H54 (cell line): ENCODE data around the gene TNS3.

Source experiments
- DNase-seq: peaks from one replicate; pipeline ENCODE4 v3.0.0; 2011; ENCODE audit warnings: low spot score, mixed read lengths; ENCODE audit not compliant: insufficient read length
- FAIRE-seq: peaks from 3 replicates; lab custom pipeline; 2011; peaks lifted over from hg19 to GRCh38; lab: Jason Lieb, UNC
- POLR2A ChIP-seq: IDR thresholded peaks from 2 replicates; pipeline ENCODE4 v1.6.1; 2011; ENCODE audit warnings: low read depth, mild to moderate bottlenecking, low read length

Gene TNS3

DNA sequence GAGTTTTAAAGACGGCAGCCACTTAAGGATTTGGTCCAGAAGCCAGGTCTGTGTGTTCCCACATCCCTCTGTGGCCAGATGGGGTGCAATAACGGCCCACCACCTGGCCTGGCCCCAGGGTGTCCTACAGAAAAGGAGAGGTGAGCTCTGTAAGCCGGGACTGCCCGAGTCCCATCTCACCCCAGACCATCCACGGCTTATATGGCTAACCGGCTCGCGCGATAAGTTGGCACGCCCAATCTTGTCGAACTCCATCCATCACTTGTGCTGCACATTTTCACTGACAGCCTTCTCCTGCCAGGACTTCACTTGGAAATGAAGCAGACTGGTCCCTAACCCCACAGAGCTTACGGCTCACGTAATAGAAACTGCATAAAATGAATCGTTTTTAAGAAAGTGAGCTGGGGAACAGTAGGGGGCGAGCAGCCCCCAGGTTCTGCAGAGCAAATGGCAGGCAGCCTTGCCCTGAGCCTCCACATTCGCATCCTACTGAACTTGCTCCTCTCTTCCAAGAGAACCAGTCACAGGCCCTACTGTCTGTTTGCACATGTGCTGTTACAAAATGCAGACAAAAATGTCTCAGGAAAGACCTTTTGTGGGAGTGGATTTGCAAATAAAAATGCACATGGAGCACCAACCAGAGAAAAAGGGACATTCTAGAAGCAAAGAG is 98.2 kb downstream of the TNS3 start:
- no peak for FAIRE-seq
- no peak for TF ChIP-seq POLR2A
- no peak for DNase-seq

DNA sequence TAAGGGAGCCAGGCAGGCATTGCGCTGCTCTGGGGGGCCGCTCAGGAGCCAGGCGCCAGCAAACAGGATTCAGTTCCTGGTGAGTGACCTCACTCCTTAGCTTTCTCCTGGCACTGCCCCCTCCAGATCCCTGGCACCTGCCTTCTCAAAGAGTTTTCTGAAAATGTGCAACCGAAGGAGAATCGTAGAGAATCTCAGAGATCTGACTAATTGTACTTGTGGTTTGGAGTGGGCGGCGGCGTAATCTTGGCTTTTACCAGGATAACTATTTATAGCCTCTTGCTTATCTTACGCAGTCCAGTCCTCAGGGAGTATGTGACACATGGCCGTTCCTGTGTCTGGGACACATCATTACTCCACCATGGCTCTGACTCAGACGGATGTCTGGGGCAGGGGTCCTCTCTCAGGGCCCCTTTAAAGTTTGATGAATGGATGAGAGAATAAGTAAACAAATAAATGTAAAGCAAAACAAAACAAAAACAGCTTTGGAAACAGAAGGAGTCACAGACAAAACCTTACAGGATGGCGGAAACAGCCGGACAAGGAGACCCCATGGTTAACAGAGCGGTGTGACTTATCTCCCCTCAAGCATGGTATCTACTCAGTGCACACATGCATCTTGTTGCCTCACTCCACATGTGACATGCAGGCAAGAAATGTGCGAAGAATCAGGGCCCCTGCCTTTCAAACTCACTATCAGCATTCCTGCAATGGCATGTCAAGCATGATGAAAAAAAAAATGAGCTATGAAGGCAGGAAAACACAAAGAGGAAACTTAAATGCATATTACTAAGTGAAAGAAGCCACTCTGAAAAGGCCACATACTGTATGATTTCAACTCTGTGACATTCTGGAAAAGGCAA is 99.7 kb downstream of the TNS3 start:
- TF ChIP-seq POLR2A: no peak
- DNase-seq (peak; percentile 95), FAIRE-seq (peak; percentile 30)

DNA sequence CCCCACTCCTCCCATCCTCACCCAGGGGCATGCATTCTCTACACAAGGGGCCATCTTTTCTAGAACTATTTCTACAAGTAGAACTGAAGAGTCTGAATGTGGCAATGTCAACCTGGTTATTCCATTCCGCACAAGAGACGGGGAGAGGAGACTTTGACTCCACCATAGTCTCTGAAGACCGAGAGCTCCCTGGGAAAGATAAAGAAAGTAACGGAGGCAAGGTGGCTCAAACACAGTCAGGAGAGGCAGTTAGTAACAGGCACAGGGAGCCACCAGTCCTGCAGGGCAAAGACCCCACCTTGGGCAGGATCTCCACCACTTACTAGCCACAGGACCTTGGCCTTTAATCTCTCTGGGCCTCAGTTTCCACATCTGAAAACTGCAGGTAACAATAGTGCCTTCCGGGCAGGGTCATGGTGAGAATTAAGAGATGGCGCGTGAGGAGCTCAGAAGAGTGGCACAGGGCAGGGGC is 100.3 kb downstream of the TNS3 start:
- FAIRE-seq (no peak), DNase-seq (no peak)
- TF ChIP-seq POLR2A: no peak

DNA sequence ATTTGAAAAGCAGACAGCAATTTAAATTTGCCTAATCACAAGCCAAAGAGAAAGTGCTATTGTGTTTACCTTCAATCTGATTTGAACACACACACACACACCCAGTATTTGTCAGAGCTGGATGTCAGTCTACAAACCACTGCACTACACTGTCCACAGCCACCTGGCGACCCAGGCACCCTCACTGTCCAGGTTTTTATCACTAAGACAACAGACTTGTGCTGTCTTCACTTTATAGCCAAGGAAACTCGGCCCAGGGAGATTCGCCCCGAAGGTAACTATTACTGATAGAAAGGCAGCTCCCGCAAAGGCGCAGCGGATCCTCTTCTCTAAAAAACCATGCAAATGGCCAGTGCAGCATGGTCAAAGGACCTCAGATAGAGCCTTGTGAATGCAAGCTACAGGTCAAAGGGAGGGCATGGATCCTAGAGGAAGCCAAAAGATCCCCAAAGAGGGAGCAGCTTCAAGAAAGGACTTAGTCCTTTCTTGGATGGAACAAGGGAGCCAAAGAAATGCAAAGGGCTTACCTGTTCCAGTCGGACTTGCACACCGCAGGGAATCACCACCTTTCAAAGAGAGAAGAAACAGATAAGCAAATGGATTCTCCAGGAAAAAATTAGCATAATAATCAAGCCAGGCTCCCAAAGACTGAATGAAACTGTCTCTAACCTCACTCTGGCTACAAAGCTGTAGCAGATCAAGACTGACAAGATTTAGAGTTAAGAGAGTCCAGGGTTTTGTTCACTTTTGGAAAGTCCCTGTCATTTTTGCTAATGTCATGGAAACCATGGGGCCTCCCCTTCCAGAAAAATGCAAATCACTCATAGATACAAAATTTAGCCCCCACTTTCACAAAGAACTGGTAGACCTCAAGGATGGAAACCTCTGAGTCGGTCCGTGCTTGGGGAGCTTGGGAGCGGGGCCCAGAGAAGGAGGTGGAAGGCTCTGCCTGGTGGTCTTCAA is 101.1 kb downstream of the TNS3 start:
- no peak for TF ChIP-seq POLR2A
- FAIRE-seq: no peak
- DNase-seq: no peak

DNA sequence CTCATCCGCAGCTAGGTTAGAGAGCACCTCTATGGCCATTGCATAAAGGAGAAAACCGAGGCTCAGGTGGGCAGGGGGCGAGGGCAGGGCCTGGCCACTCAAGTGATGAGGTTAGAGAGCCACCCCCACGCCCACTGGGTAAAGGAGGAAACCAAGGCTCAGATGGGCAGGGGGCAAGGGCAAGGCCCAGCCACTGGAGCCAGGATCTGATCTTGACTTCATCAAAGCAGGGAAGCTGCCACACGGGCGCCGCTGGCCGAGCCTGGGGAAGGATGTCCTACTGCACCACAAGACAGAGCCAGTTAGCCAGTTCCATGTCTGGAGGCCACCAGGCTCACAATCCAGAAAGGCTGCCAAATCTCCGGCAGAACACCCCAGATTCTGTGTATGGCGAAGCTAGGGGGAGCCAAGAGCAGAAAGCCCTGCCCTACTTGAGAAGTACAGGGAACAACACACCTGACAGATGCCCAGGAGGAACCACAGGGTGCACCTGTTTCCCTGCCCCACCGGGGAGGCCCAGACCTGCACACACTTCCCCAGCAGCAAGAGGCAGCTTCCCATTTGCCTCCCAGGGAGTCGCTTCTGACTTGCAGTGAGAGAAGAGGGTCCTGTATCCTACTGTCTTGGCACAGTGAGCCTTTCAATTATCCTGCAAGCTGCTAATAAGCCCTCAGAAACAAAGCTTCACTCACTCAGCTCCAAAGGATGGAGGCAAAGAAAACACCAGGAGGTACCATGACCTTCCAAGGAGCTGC is 101.9 kb downstream of the TNS3 start:
- DNase-seq: no peak
- no peak for FAIRE-seq
- no peak for TF ChIP-seq POLR2A

DNA sequence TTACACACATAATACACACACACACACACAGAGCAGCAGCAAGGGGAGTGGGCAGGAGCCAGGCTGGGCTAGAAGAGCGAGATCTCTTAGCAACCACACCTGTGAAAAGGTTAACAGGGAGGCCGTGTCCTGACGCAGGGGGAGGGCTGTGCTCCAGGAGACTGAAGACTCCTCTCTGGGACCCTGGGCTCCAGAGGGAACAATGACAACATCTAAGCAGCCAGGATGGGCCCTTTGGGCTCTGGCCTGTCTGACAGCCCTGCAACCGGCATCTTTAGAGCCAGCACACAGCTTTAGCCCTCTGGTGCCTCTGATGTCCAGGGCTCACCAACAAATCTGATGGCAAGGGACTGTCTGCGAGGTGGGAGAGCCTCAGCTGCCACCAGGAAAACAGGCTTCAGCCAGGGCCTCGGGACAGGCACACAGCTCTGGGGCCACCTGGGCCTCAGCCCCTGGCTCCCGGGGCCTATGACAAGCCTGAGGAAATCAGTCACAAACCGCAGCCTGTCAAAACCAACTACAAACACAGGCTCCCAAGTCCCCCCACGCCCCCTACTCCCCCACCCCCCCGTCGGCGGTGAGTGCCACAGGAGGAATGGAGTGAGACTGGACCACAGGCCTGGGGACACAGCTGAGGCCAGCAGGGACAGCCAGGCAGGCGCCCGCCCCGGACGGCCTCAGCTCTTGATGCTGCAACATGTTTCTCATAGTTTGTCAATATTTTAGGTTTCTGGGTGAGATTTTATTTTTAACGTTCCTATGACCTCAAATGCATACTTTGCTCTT is 102.8 kb downstream of the TNS3 start:
- DNase-seq (no peak), FAIRE-seq (no peak)
- no peak for TF ChIP-seq POLR2A

DNA sequence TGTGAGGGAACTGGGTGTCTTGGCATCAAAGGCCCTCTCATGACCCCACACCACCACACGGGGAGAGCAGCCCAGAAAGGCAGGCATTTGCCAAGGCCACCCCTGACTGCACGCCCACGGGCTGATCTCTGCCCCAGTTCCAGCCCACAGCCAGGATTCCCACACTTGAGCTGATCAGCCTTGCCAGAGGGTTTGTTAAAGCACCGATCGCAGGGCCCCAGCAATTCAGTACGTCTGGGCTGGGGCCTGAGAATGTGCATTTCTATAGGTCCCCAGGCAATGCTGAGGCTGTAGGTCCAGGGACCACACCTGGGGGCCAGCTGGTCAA is 103.9 kb downstream of the TNS3 start:
- DNase-seq (no peak), FAIRE-seq (no peak)
- TF ChIP-seq POLR2A: no peak

DNA sequence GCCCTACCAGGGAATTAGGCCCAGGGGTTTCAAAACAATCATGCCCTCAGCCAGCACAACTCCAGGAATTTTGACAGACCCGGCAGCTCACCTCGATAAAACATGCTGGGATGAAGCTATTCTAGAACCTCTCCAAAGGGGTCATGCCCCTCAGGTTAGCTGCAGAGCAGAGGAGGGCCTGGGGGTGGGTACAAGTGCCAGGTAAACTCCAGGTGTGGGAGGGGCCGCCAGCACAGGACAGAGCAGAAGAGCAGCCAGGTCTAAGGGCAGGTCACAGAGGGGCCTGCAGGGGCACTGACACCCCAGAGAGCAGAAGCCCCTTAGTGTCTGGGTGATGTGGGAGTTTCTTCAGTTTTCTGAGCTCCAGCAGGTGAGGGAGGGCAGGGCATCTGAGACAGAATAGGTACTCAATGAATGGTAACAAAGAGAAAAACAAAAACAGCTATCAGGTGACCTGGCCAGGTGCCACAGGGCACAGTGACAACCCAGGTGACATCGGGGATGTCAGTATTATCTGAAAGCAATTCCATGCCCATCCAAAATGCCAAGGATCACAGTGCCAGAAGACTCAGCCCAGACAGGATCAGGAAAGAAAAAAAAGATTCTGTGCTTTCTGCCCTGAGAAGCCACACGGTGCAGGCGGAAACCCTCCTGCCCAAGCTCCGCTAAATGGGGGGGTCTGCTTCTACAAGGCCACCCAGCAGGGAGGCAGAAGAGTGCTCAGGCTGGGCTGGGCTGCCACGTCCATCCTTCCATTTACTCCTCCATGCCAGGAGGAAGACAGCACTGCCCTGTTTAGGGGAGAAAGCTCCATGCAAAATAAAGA is 104.5 kb downstream of the TNS3 start:
- FAIRE-seq: no peak
- TF ChIP-seq POLR2A: no peak
- DNase-seq: no peak

DNA sequence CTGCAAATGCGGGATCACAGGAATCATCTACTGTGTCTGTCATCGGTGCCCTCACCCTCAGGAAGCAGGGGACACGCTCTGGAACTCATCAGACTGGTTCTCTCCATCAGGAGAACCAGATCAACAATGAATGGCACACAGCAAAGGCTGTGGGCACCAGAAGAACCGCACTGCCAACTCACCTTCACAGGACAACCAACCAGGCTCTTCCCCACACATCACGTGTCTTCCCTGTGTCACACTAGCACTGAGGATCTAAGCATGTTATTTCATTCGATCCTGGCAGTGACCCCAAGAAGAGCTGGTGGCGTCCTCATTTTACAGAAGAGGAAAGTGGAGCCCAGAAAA is 106.1 kb downstream of the TNS3 start:
- DNase-seq (no peak), FAIRE-seq (no peak)
- no peak for TF ChIP-seq POLR2A

DNA sequence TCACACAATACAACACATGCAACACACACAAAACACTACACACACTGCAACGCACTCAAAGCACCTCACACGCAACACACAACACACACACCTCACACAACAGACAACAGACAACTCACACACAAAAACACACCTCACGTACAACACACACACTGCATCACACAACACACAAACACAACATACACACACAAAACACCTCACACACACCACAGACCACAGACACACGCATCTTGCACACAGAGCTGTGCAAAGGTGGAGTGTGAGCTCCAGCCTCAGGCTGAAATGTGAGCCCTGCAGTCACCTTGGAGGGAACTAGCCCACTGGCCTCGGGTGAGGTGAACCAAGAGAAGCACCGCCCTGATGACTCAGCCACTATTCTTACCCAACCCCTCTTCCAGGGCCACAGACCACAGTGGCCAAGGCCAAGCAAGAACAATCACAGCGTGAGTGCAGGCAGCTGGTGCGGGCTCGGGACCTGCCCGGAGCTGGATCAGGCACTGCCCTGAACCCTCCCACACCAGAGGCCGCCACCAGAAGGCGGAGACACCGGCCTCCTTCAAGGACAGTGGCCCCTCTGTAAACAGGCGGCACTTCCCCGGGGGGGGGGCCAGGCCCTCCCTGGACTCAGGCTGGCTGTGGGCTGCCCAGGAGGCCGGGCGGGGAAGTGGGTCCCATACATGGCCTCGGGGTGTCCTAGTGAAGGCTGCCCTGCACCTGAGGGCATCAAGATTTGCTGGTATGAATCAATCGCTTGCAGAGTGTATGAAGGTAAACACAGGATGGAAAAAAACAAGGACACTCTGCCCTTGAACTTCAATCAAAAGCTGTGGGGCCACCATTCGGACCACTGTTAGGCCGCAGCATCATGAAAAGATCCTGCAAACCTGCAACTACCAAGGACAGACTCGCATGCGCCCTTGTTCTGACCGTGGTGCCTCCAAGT is 106.7 kb downstream of the TNS3 start:
- peak; percentile 46 for TF ChIP-seq POLR2A
- FAIRE-seq: peak; percentile 62
- DNase-seq: peak; percentile 100

DNA sequence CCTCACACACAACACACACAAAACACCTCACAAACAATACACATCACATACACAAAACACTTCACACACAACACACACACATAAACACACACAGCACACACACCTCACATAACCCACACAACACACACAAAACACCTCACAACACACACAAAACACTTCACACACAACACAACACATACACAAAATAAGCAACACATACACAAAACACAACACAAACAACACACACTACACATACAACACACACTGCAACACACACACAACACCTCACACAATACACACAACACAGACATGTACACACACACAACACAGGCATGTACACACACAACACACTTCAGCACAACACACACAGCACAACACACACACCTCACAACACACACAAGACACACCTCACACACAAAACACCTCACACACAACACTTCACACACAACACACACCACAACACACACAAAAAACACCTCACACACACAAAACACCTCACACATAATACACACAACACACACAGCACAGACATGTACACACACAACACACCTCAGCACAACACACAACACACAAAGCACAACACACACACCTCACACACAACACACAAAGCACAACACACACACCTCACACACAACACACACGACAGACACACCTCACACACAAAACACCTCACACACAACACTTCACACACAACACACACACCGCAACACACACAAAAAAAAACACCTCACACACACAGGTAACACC is 107.5 kb downstream of the TNS3 start:
- TF ChIP-seq POLR2A: no peak
- FAIRE-seq: no peak
- no peak for DNase-seq
